GM23338 (cell line): ENCODE data around the gene ABCA5.

Experiments used
- CREB1 ChIP-seq: fragments of 250-450 bp; sonication (Bioruptor Pico); IDR thresholded peaks from 2 replicates; pipeline ENCODE4 v1.5.0; 2020; ENCODE audit warnings: low read depth, mild to moderate bottlenecking, moderate library complexity
- EZH2 ChIP-seq: fragments of 200-600 bp; sonication (generic); IDR thresholded peaks from one replicate; pipeline ENCODE4 v1.8.0; 2017; ENCODE audit warnings: antibody characterized with exemption, mild to moderate bottlenecking, low read depth; ENCODE audit not compliant: unreplicated experiment
- TF ChIP-seq, protein P1 (sequence below), 2 experiments: fragments of 200-600 bp in 1 of 2; sonication (generic) in 1 of 2; conservative IDR thresholded peaks; 2 replicates each; pipeline versions ENCODE4 v1.5.1 to v1.6.1; 2016 to 2017; ENCODE audit warnings: antibody characterized with exemption in 2 of 2, low read depth in 2 of 2, mild to moderate bottlenecking in 2 of 2, moderate library complexity in 1 of 2

- TF ChIP-seq, protein P1, sequence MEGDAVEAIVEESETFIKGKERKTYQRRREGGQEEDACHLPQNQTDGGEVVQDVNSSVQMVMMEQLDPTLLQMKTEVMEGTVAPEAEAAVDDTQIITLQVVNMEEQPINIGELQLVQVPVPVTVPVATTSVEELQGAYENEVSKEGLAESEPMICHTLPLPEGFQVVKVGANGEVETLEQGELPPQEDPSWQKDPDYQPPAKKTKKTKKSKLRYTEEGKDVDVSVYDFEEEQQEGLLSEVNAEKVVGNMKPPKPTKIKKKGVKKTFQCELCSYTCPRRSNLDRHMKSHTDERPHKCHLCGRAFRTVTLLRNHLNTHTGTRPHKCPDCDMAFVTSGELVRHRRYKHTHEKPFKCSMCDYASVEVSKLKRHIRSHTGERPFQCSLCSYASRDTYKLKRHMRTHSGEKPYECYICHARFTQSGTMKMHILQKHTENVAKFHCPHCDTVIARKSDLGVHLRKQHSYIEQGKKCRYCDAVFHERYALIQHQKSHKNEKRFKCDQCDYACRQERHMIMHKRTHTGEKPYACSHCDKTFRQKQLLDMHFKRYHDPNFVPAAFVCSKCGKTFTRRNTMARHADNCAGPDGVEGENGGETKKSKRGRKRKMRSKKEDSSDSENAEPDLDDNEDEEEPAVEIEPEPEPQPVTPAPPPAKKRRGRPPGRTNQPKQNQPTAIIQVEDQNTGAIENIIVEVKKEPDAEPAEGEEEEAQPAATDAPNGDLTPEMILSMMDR (conservative IDR thresholded peaks at IDR 0.05; ENCODE audit: low read depth in 2 of 2) = no peak
- no peak for TF ChIP-seq EZH2
- no peak for TF ChIP-seq CREB1 (CRISPR knock-in tag)
Measured at GRCh38 chr17:69336996-69337395, 10.1 kb upstream of the ABCA5 start.
